ACC112 (cell line): ENCODE data around the gene TRAF5.
"Not testable (repeated sequence)": the region's sequence is repeated elsewhere in the genome, so short reads cannot be mapped to it uniquely, and the experiment has no call there.

Experiments
- H2AFZ ChIP-seq: fragments of 200-600 bp; sonication (generic); one replicate; pipeline ENCODE4 v1.6.0; 2017; ENCODE audit warnings: antibody characterized with exemption, low read length; ENCODE audit not compliant: unreplicated experiment
- H3K27ac ChIP-seq: fragments of 200-600 bp; sonication (generic); 2 replicates; pipeline ENCODE4 v1.5.1; 2014; ENCODE audit warnings: low read depth, mild to moderate bottlenecking, antibody characterized with exemption, low read length, moderate library complexity
- H3K27me3 ChIP-seq: fragments of 200-600 bp; sonication (generic); 2 replicates; pipeline ENCODE4 v1.6.1; 2014; ENCODE audit warnings: mild to moderate bottlenecking, antibody characterized with exemption, low read length, moderate library complexity, mixed read lengths; ENCODE audit not compliant: insufficient read depth
- H3K36me3 ChIP-seq: fragments of 200-600 bp; sonication (generic); 2 replicates; pipeline ENCODE4 v1.6.1; 2016; ENCODE audit warnings: mild to moderate bottlenecking, antibody characterized with exemption, low read length, moderate library complexity, mixed read lengths; ENCODE audit not compliant: insufficient read depth
- H3K4me1 ChIP-seq: fragments of 200-600 bp; sonication (generic); one replicate; pipeline ENCODE4 v1.6.1; 2016; ENCODE audit warnings: low read length, mixed read lengths; ENCODE audit not compliant: insufficient read depth, unreplicated experiment, control insufficient read depth
- H3K4me3 ChIP-seq: fragments of 200-600 bp; sonication (generic); 2 replicates; pipeline ENCODE4 v1.5.1; 2014; ENCODE audit warnings: mild to moderate bottlenecking, low read depth, low read length
- H3K79me2 ChIP-seq: fragments of 200-600 bp; sonication (generic); one replicate; pipeline ENCODE4 v1.6.0; 2016; ENCODE audit warnings: low read length; ENCODE audit not compliant: control insufficient read depth, unreplicated experiment, insufficient read depth

Gene TRAF5

GRCh38 chr1:211378844-211379243 lies 52.2 kb downstream of the TRAF5 start:
- Histone ChIP-seq H3K4me1 (peaks cover 21% of the 10 kb centered on the region), H3K27me3 (no peaks in the 10 kb centered on the region), H3K27ac (peak overlapping the region; percentile 22; the same call in 1 of the 2 replicates), H3K36me3 (no peaks in the 10 kb centered on the region), H3K79me2 (peaks cover 8% of the 10 kb centered on the region), H2AFZ (no peak overlapping the region), H3K4me3 (no peak overlapping the region)

- H3K36me3 ChIP-seq, result no peaks in the 10 kb centered on the region
- H3K27ac ChIP-seq, result no peak overlapping the region
- H3K4me1 ChIP-seq, result peaks cover 23% of the 10 kb centered on the region
- no peaks in the 10 kb centered on the region for H3K27me3 ChIP-seq
- no peak overlapping the region for H3K4me3 ChIP-seq
- H3K79me2 ChIP-seq, result peaks cover 11% of the 10 kb centered on the region
- no peak overlapping the region for H2AFZ ChIP-seq
These were observed 52.8 kb downstream of the TRAF5 start for GRCh38 chr1:211379446-211379845.

- Histone ChIP-seq H3K4me1 (peaks cover 23% of the 10 kb centered on the region), H3K4me3 (peak overlapping the region; percentile 86), H3K36me3 (no peaks in the 10 kb centered on the region)
These were observed 55.0 kb downstream of the TRAF5 start for GRCh38 chr1:211381481-211382181.

GRCh38 chr1:211382182-211382713 lies 55.6 kb downstream of the TRAF5 start:
- Histone ChIP-seq H3K79me2 (peaks cover 11% of the 10 kb centered on the region), H3K36me3 (no peaks in the 10 kb centered on the region), H3K27ac (peak overlapping the region; percentile 96), H3K27me3 (no peaks in the 10 kb centered on the region), H3K4me1 (peaks cover 23% of the 10 kb centered on the region), H3K4me3 (peak overlapping the region; percentile 86), H2AFZ (peak overlapping the region; percentile 99)

More at GRCh38 chr1:211381481-211382181, 55.0 kb downstream of the TRAF5 start:
- H3K79me2 ChIP-seq, result peaks cover 11% of the 10 kb centered on the region
- H2AFZ ChIP-seq, result peak overlapping the region; percentile 99
- peak overlapping the region; percentile 96; the same call in 1 of the 2 replicates for H3K27ac ChIP-seq
- no peaks in the 10 kb centered on the region for H3K27me3 ChIP-seq

GRCh38 chr1:211382714-211383480 lies 56.3 kb downstream of the TRAF5 start:
- H3K4me1 ChIP-seq, result peaks cover 23% of the 10 kb centered on the region
- H3K36me3 ChIP-seq, result no peaks in the 10 kb centered on the region
- peak overlapping the region; percentile 96 for H3K27ac ChIP-seq
- peak overlapping the region; percentile 86 for H3K4me3 ChIP-seq
- H3K79me2 ChIP-seq, result peaks cover 11% of the 10 kb centered on the region
- no peaks in the 10 kb centered on the region for H3K27me3 ChIP-seq
- peak overlapping the region; percentile 98 for H2AFZ ChIP-seq

GRCh38 chr1:211384524-211384923 lies 57.9 kb downstream of the TRAF5 start:
- peaks cover 11% of the 10 kb centered on the region for H3K79me2 ChIP-seq
- no peaks in the 10 kb centered on the region for H3K27me3 ChIP-seq
- H3K4me1 ChIP-seq, result peaks cover 16% of the 10 kb centered on the region
- no peaks in the 10 kb centered on the region for H3K36me3 ChIP-seq
- H2AFZ ChIP-seq, result no peak overlapping the region
- no peak overlapping the region for H3K4me3 ChIP-seq
- no peak overlapping the region for H3K27ac ChIP-seq

- peaks cover 10% of the 10 kb centered on the region for H3K4me1 ChIP-seq
- peaks cover 11% of the 10 kb centered on the region for H3K79me2 ChIP-seq
- H3K36me3 ChIP-seq, result no peaks in the 10 kb centered on the region
- no peak overlapping the region for H3K27ac ChIP-seq
- no peaks in the 10 kb centered on the region for H3K27me3 ChIP-seq
- H3K4me3 ChIP-seq, result no peak overlapping the region
- H2AFZ ChIP-seq, result no peak overlapping the region
These were observed 60.3 kb downstream of the TRAF5 start for GRCh38 chr1:211386921-211387320.

GRCh38 chr1:211390829-211391228 lies 64.2 kb downstream of the TRAF5 start:
- H3K27ac ChIP-seq, H2AFZ ChIP-seq, H3K79me2 ChIP-seq, H3K27me3 ChIP-seq, H3K4me1 ChIP-seq, H3K4me3 ChIP-seq: not testable (repeated sequence)
- H3K36me3 ChIP-seq, result peaks cover 13% of the 10 kb centered on the region; the same call in 1 of the 2 replicates

- Histone ChIP-seq H2AFZ (no peak overlapping the region), H3K4me3 (no peak overlapping the region), H3K27ac (no peak overlapping the region), H3K27me3 (no peaks in the 10 kb centered on the region), H3K36me3 (peaks cover 15% of the 10 kb centered on the region; the same call in 1 of the 2 replicates), H3K79me2 (no peaks in the 10 kb centered on the region), H3K4me1 (no peaks in the 10 kb centered on the region)
These were observed 66.6 kb downstream of the TRAF5 start for GRCh38 chr1:211393203-211393602.

- not testable (repeated sequence) for H2AFZ ChIP-seq, H3K27ac ChIP-seq, H3K27me3 ChIP-seq, H3K4me3 ChIP-seq, H3K79me2 ChIP-seq, H3K4me1 ChIP-seq
- peaks cover 16% of the 10 kb centered on the region; the same call in 1 of the 2 replicates for H3K36me3 ChIP-seq
These were observed 71.8 kb downstream of the TRAF5 start for GRCh38 chr1:211398266-211398930.
